Measurements from ENCODE around the gene SIL1. TPM values are rescaled to one million over a fixed set of nuclear protein-coding genes. Genes with fewer than 3 reads are reported as not detected.

SIL1 gene
- total and polyA plus RNA-seq, 2 of the 8 experiments (the other 6 are each of a cell fraction or from before 2014, with no cell fraction given): 8.3 to 12.8 TPM

- Histone ChIP-seq H3K4ac (replicated peaks; ENCODE audit: insufficient read length, low read depth, low read length) (no peak overlapping the region), H3K18ac (ENCODE audit: extremely low read depth, low read length) (no peak overlapping the region), H3K56ac (replicated peaks; ENCODE audit: insufficient read length, low read depth, low read length) (no peak overlapping the region), H4K20me1 (replicated peaks in 1 of 2; ENCODE audit: control insufficient read depth in 1 of 2, insufficient read depth in 2 of 2, low read length in 2 of 2) (no peaks in the 10 kb centered on the region), H2AK5ac (ENCODE audit: low read depth, low read length) (no peak overlapping the region), H3K4me1 (replicated peaks in 1 of 4; ENCODE audit: control insufficient read depth in 3 of 4, insufficient read depth in 4 of 4, low read length in 3 of 4) (no peaks in the 10 kb centered on the region), H3K23ac (ENCODE audit: insufficient read length) (no peak overlapping the region), H2AFZ (ENCODE audit: low read length) (no peak overlapping the region), H2BK20ac (ENCODE audit: low read length) (no peak overlapping the region), H3K4me3 (ENCODE audit: extremely low read depth in 1 of 4, insufficient read depth in 2 of 4, low read depth in 3 of 4, low read length in 4 of 4) (no peak overlapping the region), H2BK5ac (ENCODE audit: low read depth, low read length) (no peak overlapping the region), H2BK120ac (replicated peaks; ENCODE audit: low read depth, low read length) (no peak overlapping the region), H3K14ac (ENCODE audit: insufficient read length) (no peak overlapping the region), H3K4me2 (ENCODE audit: insufficient read depth in 1 of 2, low read depth in 2 of 2, low read length in 2 of 2) (no peak overlapping the region), H3K9ac (replicated peaks in 1 of 4; ENCODE audit: extremely low read depth in 1 of 4, low read depth in 3 of 4, low read length in 3 of 4) (no peak overlapping the region), H3K23me2 (ENCODE audit: low read depth, low read length) (no peaks in the 10 kb centered on the region), H4K8ac (ENCODE audit: extremely low read depth, insufficient read depth, low read length) (no peak overlapping the region), H3K36me3 (ENCODE audit: control insufficient read depth in 2 of 4, insufficient read depth in 4 of 4, low read length in 3 of 4) (no peaks in the 10 kb centered on the region), H3K79me2 (ENCODE audit: control insufficient read depth in 1 of 2, insufficient read depth in 2 of 2, low read length in 2 of 2) (no peaks in the 10 kb centered on the region), H3K9me3 (ENCODE audit: insufficient read depth in 2 of 2, low read depth in 1 of 2, low read length in 1 of 2) (no peaks in the 10 kb centered on the region), H2BK15ac (ENCODE audit: low read length) (no peak overlapping the region), H4K91ac (replicated peaks; ENCODE audit: insufficient read length, low read length) (no peak overlapping the region), H4K5ac (ENCODE audit: insufficient read length, low read depth, low read length) (no peak overlapping the region), H2BK12ac (ENCODE audit: low read depth, low read length) (no peak overlapping the region), H3K79me1 (ENCODE audit: low read depth, low read length) (no peaks in the 10 kb centered on the region), H3K27ac (ENCODE audit: low read depth, low read length) (no peak overlapping the region), H3K27me3 (replicated peaks in 1 of 4; ENCODE audit: control insufficient read depth in 3 of 4, extremely low read depth in 1 of 4, insufficient read depth in 3 of 4, low read length in 3 of 4) (no peaks in the 10 kb centered on the region)
- CTCF ChIA-PET (ENCODE audit: partially characterized antibody): interaction anchor here (0.6 kb wide), 1 partner anchor 684 kb away, joined by 3 read pairs; no protein-coding TSS in a partner anchor
- FAIRE-seq (no peak), DNase-seq (ENCODE audit: low read depth in 1 of 2, low spot score in 2 of 2) (no peak)
- TF ChIP-seq YY1 (IDR thresholded peaks at IDR 0.05; ENCODE audit: low read depth, low read length): no peak
- TF ChIP-seq TCF12 (IDR thresholded peaks at IDR 0.05; ENCODE audit: low read depth, low read length): no peak
- TF ChIP-seq RFX5 (IDR thresholded peaks at IDR 0.05; ENCODE audit: borderline replicate concordance, low read depth, low read length): no peak
- TF ChIP-seq CTCF (IDR thresholded peaks at IDR 0.05; ENCODE audit: control extremely low read depth in 1 of 3, insufficient read depth in 1 of 3, low read depth in 1 of 3, low read length in 3 of 3): no peak
- no peak for TF ChIP-seq SIX5 (IDR thresholded peaks at IDR 0.05; ENCODE audit: low read depth, low read length)
- no peak for TF ChIP-seq ASH2L (IDR thresholded peaks at IDR 0.05; ENCODE audit: low read length)
- TF ChIP-seq BCL11A (IDR thresholded peaks at IDR 0.05; ENCODE audit: low read depth in 2 of 2, low read length in 2 of 2): no peak
- no peak for TF ChIP-seq MAX (IDR thresholded peaks at IDR 0.05)
- TF ChIP-seq RXRA (IDR thresholded peaks at IDR 0.05; ENCODE audit: insufficient read depth, low read depth, low read length): no peak
- TF ChIP-seq SP2 (IDR thresholded peaks at IDR 0.05; ENCODE audit: low read length): no peak
- TF ChIP-seq GABPA (IDR thresholded peaks at IDR 0.05; ENCODE audit: borderline replicate concordance, insufficient read depth, low read length): no peak
- no peak for TF ChIP-seq GTF2F1 (IDR thresholded peaks at IDR 0.05; ENCODE audit: borderline replicate concordance, low read depth, low read length)
- no peak for TF ChIP-seq HDAC6 (IDR thresholded peaks at IDR 0.05; ENCODE audit: low read depth, low read length)
- POLR2A ChIA-PET (ENCODE audit: partially characterized antibody): no interaction called here
- 86% methylated on average over 2 of the region's 2 CpGs; no CpG with 5 or more reads in 1 of the 2 experiments for WGBS, 2 experiments (ENCODE audit: extremely low coverage in 1 of 2, insufficient coverage in 1 of 2, insufficient read length in 1 of 2, insufficient replicate concordance in 2 of 2, low coverage in 1 of 2, low lambda C conversion rate in 2 of 2, missing lambda C conversion rate in 1 of 2)
Measured at GRCh38 chr5:139118804-139119203, 79.4 kb downstream of the SIL1 start.
